GM21423 (cell line): ENCODE data around the gene FTO.

Source experiments
- ATAC-seq: cut with Tn5 transposase; IDR thresholded peaks from one replicate; pipeline ENCODE4 v1.9.1; 2021; ENCODE audit warnings: mild to moderate bottlenecking, moderate library complexity; ENCODE audit not compliant: unreplicated experiment

FTO gene

DNA sequence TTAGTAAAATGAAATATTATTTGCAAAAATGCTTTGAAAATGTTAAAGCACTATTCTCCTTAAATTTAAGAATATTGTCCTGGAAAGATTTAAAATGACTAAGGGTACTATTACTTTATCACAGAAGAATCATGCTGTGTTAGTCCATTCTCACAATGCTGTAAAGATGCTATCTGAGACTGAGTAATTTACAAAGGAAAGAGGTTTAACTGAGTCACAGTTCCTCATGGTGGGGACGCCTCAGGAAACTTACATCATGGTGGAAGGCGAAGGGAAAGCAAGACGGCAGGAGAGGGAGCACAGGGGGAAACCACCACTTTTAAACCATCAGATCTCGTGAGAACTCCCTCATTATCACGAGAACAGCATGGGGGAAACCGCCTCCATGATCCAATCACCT lies 337.0 kb downstream of the FTO start:
- no peak for ATAC-seq

DNA sequence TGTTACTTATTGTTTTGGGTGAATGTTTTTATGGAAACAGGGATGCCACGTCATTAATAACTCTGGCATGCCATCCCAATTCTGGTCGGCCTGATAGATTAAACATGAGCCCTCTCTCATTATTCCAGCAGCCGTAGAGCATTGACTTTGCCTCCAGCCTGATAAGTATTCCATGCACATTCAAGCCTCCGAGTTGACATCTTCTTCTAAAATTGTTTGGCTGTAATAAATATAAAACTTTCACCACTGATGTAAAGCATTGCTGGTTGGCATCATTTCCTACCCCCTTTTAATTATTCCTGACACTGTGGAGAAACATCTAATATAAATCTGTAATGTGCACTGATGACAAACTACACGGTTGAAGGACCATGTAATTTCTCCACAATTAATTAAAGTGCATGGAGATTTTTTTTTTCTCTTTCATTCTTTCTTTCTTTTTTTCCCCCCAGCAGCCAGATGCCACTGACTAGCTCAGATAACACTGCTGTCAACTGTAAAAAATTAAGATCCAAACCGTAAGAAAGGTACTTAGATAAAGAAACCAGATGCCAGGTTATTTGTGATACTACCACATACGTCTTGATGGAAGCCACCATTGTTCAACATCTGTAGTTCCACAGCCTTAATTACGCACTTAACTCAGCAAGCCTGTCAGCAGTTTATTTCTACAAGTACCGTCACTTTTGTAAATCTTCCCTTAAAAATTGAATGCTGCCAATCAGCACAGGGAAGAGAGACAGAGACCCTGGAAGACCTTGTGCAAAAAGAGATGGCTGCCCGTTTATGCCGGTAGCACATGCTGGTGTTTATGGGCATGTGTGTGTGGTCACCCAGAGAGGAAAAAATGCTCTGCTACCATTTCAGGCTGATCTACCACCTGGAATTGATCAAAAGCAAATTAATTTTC lies 344.9 kb downstream of the FTO start:
- no peak for ATAC-seq

DNA sequence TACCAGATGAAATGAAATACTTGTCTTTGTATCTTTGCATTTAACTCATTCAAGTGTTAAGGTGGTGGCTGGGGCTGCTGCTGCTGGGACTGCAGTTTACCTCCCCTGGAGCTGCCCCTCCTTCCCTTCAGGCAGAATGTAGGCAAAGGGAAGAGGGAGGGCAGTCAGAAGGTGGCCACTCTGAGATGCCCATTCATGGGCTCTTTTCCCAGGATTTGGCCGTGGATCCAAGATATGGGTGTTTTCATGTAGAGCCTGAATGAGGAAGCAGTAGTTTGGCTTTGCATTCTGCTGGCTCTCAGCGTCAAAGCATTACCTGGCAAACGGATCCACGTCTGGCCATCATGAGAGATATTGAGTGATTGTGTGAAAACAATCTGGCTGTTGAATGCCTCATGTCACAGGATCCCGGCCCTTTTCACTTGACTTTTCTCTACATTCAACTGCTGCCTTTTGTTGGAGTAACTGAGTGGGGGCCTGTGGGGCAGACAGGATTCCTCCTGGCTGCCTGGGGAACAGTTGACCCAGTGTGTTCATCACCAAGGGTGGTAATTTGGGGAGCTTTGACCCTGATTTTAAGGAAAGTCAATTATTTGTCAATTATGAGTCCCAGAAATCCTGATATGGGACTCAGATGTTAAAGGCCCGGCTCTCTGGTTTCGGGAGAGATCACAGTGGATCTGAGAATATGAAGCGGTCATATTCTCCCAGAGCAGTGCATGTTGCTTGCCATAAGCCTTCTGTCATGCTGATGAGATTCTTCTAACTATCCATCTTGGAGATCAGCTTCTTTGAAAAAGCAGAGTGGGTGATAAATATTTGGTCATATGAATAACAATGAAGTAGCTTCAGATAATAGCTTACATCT lies 345.9 kb downstream of the FTO start:
- no peak for ATAC-seq

DNA sequence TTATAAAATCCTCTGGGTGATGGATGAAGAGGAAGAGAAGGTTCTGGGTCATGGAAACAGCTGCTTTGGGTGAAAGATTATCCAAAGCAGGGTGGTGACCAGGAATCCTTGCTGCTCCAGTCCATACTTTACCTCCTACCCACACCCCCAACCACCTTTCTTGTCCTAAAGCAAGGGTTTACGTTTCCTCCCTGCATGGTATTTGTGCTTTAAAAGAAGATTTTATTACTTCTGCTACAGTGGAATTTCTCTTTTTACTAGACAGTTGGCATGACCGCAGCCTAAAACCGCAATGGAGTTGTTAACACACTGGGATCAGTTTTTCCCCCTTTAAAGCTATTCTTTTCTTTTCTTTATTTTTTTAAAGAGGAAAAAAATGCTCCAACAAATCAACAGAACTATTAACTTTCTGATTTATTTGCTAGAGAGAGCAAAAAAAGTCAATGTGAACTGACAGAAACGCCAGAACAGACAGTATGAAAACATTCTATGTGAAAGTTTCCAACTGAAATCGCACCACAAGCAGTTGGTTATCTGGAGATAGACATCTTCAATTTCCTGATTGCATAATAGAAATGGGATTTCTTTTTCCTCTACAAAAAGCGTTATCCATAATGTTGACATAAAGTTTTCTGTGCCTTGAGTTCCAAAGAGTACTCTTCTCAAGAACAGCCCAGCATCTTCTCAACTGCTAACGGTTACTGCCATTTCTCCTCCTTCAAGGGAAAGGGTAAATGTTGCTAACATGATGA lies 346.7 kb downstream of the FTO start:
- ATAC-seq = no peak

DNA sequence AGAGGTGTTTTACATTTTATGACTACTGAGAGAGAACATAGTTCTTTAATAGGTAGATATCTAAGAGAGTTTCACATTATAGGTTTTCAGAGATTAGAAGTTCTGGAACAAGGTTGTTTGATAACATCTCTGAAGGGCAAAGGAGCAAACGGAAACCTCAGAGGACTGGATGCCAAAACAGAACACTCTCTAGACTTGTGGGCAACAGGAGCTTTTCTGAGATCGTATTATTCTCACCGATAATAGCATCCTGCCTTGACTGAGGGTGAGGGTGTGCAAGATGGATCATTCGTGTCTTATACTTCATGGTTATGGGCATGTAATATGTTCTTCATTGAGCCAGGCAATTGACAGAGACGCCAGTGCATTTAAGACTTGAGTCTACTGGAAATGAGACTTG lies 347.9 kb downstream of the FTO start:
- no peak for ATAC-seq

DNA sequence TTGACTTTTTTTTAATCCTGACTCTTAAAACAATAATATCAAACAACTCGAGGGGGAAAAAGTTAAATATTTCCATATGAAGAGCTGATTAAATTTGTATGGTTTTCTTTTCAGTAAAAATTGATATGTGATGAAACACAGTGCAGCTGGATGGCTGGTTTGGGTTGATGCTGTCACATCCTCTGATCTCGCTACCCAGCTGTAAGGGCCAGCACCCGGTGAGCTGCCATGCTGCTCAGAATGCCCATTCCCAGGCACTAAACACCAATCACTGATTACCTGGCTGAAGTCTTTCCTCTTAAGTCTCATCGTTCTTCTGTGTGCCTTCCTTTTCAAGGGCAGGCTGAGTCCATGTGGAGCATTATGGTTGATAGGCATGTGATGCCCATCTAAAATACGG lies 348.3 kb downstream of the FTO start:
- no peak for ATAC-seq

DNA sequence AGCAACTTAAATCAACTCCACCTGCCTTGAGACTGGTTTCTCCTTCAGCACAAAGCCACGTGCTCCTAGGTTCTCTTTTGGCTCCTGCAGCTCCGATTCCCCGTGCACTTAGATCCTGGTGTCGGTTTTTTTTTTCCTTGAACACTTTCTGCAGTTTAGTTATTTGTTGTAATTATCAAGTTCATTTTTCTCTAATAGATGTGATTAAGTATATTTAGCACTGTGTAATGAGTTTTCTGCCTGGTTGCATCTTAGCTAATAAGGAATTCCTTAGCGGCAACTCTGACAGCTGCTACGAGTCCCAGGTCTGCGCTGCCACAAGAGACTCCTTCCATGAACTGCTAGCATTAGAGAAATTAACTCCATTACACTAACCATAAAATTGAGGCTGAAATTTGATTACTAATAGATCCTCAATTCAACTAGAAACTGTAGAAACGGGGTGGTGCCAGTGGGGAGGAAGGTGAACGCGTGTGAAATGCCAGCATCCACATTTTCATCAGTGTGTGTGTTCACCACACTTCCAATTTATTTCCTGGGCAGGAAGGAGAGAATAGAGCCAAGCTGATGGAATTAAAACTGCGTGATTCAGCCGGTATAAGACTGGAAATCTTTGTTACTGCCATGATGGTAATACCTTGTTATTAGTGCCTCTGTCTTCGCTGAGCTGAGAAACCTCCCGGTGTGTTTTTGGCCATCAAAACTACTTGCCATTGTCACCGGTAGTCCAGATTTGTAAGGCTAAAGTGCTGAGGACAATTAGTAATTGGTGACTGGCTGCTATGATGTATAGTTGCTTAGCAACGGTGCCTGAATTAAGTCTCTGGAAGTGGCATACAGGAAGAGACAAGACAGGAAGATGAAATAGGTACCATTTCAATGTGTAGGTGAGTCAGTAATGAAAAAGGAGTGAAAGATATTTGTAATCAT lies 350.2 kb downstream of the FTO start:
- ATAC-seq = no peak

DNA sequence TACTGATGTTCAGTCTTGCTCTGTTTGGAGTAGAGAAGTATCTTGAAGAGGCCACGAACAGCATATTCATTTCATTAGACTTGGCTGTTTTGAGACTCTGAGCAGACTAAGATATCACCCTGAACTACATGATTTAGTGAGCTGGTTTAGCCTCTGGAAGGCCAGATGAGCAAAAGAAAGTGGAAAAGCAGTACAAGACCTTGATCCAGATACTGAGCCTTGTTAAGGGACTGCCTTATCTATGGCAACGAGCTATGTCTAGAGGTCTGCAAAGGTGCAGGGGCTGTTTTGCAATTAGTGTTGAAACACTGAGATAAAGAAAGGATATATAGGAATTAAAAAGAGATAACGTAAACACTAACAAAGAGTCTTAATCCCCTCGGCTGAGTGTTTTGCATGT lies 351.2 kb downstream of the FTO start:
- no peak for ATAC-seq

DNA sequence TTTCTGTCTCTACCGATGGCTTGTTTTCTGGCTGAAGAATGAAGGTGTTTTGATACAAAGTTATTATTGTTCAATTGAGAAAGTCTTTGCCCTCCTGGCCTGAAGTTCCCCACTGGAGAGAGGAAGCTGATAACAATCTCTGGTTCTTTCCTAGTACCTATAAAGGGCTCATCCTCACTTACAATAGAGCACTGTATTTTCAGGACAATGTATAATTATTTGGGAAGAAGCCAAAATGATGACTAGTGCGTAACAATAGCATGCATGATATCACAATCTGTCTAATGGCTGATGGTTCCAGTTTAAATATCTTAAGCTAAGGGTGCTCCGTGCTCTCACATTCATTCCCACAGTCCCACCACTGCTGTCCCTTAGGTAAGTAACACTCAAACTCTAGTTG lies 351.9 kb downstream of the FTO start:
- no peak for ATAC-seq

DNA sequence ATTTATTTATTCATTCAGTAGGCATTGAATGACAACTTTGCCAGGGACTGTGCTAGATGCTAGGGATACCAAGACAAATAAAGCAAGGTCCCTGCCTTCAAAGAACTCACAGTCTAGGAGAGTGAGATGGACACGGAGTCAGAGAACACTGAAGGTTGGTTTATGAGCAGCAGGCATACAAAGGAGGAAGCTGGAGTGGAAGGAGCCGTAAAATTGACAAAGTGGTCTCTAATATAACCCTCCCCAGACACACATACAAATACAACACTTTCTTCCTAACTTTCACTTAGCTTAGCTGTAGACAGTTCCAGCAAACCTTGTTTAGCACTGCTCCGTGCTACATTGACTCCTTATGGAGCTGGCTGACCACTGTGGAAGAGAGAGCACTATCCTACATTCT lies 353.0 kb downstream of the FTO start:
- ATAC-seq = no peak

DNA sequence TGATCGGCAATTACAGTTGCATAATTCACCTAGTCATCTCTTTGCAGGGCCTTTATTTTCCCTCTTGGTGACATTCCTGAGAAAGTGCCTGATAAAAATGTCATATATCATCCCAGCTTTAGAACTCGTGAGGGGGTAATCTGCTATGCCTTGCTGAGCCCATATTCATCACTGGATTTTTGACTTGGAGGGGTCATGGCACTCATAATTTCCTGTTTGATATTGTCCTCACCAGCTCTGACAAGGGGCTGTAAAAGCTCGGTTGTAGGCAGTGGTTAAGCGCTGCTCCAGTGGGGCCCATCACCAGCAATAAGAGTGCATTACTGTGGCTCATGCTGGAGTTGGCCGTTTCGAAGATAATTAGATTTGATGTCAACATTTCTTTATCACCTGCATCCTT lies 355.4 kb downstream of the FTO start:
- ATAC-seq = no peak

DNA sequence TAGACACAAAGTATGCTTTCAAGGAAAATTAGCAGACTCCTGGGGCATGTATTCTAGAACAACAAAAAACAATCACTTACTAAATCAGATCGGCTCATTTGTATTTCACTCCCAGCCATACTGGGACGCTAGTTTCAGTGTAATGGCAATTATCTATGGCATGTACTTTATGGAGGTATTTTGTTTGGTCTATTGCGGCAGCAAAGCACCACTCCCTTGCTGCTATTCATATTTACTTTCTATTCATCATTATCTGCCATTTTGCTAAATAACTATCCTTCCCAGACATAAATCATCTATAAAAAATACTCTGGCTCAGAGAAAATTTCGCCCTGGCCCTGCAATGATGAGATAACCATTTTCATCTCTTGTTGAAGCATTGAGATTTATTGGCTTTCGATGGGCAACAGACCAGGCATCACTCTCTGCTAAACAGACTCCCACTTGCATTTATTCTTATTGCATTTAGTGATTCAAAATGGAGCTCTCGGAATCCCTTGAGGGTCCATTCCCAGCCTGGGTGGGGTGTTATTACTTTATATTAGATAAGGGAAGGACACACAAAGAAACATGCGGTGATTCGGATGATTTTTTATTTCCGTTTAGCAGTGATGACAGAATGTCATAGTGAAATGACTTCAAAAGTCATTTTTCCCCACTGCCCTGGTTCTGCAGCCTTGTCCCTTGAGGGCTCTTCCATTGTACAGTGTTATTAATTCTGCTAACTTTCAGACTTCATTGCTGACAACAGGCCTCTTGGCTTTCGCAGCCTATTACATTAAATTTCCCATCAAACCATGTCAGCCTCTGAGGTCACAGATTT lies 356.9 kb downstream of the FTO start:
- ATAC-seq = no peak

DNA sequence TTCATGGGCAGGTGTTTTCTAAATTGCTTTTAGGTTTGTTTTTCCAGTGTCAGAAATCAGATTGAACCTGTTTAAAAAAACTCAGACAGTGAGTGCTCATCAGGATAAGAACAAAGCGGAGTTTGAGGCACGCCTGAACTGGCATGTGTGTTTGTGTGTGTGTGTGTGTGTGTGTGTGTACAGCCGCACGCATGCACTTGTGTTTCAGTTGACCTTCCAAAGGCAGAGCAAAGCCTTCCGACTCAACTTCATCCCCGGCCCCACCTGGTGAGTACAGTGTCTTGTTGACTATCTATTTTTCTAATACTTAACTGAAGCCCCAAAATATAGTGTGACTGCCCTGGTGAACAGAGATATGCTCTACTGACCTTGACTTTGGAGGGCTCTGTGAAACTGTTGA lies 357.5 kb downstream of the FTO start:
- no peak for ATAC-seq

DNA sequence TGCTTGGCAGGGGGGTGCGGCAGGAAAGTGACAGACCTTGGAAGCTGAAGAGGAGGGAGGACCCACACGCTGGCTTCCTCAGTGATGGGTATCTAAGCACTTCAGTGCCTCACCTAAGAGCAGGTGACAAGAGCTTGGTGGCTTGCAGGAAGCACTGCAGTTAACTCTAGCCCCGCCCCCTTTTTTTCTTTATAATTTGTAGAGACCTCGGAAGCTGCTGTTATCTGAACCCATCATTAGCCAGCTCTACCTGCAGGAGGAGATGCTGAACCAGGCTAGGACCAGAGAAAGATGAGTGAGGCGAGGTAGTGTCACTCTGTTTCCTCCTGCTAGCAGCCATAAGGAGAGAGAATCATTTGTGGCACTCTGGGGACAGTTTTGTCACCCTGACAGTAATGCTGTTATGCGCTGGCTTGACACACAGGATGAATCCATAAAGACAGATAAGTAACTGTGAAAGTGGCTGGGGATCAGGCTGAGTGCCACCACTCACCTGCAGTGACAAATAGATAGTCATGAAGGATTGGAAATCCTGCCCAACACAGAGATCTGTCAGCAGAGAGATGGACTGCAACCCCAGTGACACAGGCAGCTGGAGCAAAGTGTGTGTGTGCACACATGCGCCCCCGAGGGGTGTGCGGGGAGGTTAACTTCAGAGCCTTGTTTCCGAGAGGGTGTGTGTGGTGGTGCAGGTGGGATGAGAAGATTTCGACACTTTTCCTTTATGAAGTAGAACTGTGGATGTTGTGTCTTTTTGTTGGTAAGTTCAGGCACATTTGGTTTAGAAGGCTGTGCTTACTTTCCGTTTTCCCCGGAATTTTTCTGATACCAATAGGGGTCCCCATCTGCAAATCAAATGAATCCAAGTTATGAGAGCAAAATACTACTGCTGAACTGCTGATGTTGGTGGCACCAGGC lies 358.7 kb downstream of the FTO start:
- ATAC-seq = no peak

DNA sequence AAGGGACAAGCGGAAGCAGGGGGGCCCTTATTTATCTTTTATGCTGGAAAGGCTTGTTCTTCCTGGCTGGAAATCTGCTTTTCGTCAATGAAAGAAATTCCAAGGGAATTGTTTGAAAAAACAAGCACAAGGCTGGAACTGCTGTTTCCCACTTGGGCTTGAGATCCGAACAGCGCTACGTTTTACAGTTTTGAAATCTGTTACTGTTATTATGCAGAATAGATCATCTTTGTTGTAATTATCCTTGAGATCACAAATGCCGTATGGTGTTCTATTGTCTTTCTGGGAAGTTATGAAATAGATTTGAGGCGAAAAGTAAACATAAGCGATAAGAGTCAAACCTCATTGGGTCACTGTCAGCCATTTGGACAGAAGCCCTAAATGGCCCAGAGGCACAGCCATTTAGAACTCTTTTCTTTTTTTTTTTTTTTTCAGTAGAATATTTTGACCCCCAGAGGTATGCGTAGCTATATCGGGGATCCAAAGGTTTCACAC lies 359.4 kb downstream of the FTO start:
- no peak for ATAC-seq

DNA sequence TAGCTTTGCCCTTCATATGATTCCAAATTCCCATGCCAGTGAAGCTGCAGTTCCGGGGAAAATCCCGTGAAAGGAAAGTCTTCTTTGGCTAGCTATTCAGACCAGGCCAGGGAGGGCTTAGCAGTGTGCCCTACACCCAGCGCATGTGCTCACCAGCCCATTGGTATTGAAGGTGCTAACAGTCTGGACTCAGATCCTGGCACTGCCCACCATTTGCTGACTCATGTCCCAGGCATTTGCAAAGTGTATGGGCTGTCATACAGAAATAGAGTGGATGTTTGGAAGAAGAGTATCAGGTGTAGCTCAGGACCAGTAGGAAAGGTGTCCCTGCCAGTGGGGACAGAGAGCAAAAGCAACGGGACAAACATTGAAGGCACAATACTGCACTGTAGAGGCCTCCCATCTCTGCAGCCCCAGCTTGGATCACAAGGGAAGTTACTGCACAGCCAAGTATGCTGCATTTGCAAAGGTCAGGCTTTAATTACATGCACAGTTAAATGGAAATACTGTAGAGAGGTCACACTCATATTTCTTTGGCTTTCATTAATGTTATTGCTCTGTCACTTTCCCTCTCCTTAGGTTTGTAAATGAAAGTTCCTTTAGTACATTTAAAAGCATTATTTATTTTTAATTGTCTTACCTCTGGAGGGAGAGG lies 362.6 kb downstream of the FTO start:
- no peak for ATAC-seq

DNA sequence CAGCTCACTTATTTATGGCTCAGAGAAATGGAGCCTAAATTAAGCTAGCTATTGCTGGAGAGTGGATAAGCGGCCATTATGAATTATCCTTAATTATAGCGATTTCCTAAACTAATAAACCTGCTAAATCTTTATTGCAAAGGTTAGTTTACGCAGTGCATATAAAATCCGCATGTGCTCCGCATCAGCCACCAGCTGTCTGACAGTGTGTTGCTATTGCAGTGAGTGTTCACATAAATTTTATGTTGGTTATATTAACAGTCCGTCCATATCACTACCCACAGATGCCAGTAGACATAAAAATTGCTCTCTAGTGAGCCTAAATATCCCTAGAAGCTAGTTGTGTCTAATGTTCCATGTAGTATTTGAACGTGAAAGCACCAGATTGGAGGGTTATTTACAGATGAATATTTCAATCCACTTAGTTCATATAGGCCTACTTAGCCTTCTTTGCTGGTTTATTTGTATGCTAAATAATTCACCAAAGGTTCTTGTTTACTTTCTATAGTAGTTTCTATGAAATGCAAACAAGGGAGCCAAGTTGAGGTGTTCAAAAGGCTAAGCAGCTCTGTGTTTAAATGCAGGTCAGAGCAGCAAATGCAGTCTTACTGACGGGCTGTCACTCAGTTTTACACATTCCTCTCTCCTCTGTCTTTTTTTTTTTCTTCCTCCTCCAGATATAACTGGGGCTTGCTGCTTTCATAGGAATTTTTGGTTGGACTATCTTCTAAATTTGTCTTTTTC lies 363.5 kb downstream of the FTO start:
- no peak for ATAC-seq
